GM12878 (cell line): Measurements from ENCODE around the gene TOP2A. TPM values are rescaled to one million over a fixed set of nuclear protein-coding genes. Genes with fewer than 3 reads are reported as not detected.

Experiments
- ATAC-seq: fragments of 200-7000 bp; cut with Tn5 transposase; 3 replicates; pipeline ENCODE4 v1.9.1; 2020; ENCODE audit warnings: mild to moderate bottlenecking, moderate library complexity
- BruUV-seq: library from RNA; stranded (reverse); fragments of 400-500 nt; replicated peaks from 2 replicates; lab custom pipeline; 2021; lab: Mats Ljungman, UMichigan
- CTCF ChIA-PET: fragments of 300-600 bp; sonication (Branson Sonifier 250); formaldehyde crosslinking; extraction: SDS; loops from one replicate; lab custom pipeline; 2021; ENCODE audit warnings: inconsistent platforms; lab: Yijun Ruan, JAX
- POLR2A ChIA-PET: fragments of 350-600 bp; formaldehyde crosslinking; extraction: SDS; loops from one replicate; lab custom pipeline; 2021; ENCODE audit warnings: inconsistent platforms; lab: Charles Lee
- RAD21 ChIA-PET: fragments of 300-600 bp; sonication (Branson Sonifier 250); formaldehyde crosslinking; loops from one replicate; lab custom pipeline; 2023; ENCODE audit warnings: antibody characterized with exemption; ENCODE audit not compliant: unreplicated experiment; lab: Charles Lee
- SMC1A ChIA-PET: fragments of 300-600 bp; sonication (Branson Sonifier 250); formaldehyde crosslinking; loops from one replicate; lab custom pipeline; 2023; ENCODE audit not compliant: unreplicated experiment, uncharacterized antibody; lab: Charles Lee
- DNase-seq: peaks from one replicate; pipeline ENCODE4 v3.0.0-alpha.2; 2011; ENCODE audit warnings: low read depth, low spot score
- FAIRE-seq: peaks from 3 replicates; lab custom pipeline; 2011; peaks lifted over from hg19 to GRCh38; lab: Jason Lieb, UNC
- H2AFZ ChIP-seq: 2 replicates; pipeline ENCODE4 v1.6.0; 2011; ENCODE audit warnings: low read depth, low read length, control low read depth; ENCODE audit not compliant: control insufficient read depth
- H3K27ac ChIP-seq: 2 replicates; pipeline ENCODE4 v1.5.1; 2011; ENCODE audit warnings: control low read depth; ENCODE audit not compliant: control insufficient read depth, insufficient read depth
- H3K27me3 ChIP-seq, 2 experiments: replicated peaks in 1 of 2; 2 replicates each; pipeline versions ENCODE4 v1.6.0 to v1.6.1; 2011; ENCODE audit warnings: low read length in 1 of 2; ENCODE audit not compliant: control insufficient read depth in 2 of 2, insufficient read depth in 2 of 2
- H3K36me3 ChIP-seq, 2 experiments: 2 replicates each; pipeline ENCODE4 v1.5.1; 2011; ENCODE audit warnings: low read length in 1 of 2; ENCODE audit not compliant: control insufficient read depth in 2 of 2, insufficient read depth in 2 of 2
- H3K4me1 ChIP-seq: 2 replicates; pipeline ENCODE4 v1.6.1; 2011; ENCODE audit warnings: mild to moderate bottlenecking, low read length, moderate library complexity, mixed read lengths; ENCODE audit not compliant: control insufficient read depth, insufficient read depth
- H3K4me2 ChIP-seq: 2 replicates; pipeline ENCODE4 v1.6.0; 2011; ENCODE audit warnings: control low read depth; ENCODE audit not compliant: control insufficient read depth, insufficient read depth
- H3K4me3 ChIP-seq: fragments of 200-600 bp; sonication (generic); 2 replicates; pipeline ENCODE4 v1.5.1; 2016
- H3K79me2 ChIP-seq: 2 replicates; pipeline ENCODE4 v1.6.0; 2011; ENCODE audit warnings: low read length; ENCODE audit not compliant: control insufficient read depth, insufficient read depth
- H3K9ac ChIP-seq: 2 replicates; pipeline ENCODE4 v1.8.0; 2011; ENCODE audit warnings: low read length, control low read depth, mixed read lengths; ENCODE audit not compliant: control insufficient read depth, insufficient read depth
- H3K9me3 ChIP-seq: replicated peaks from 3 replicates; pipeline ENCODE4 v1.5.1; 2011; ENCODE audit warnings: mild to moderate bottlenecking, low read length; ENCODE audit not compliant: control insufficient read depth, insufficient read depth
- H4K20me1 ChIP-seq: 2 replicates; pipeline ENCODE4 v1.6.0; 2011; ENCODE audit not compliant: control insufficient read depth, insufficient read depth
- BHLHE40 ChIP-seq, 2 experiments: fragments of 450-650 bp in 1 of 2; IDR thresholded peaks; 2 replicates each; pipeline ENCODE4 v1.6.1; 2011 to 2017; ENCODE audit warnings: low read depth in 2 of 2, borderline replicate concordance in 1 of 2, improper control_type of control experiment in 1 of 2, low read length in 1 of 2, mild to moderate bottlenecking in 1 of 2
- CREM ChIP-seq: IDR thresholded peaks from 2 replicates; pipeline ENCODE4 v1.6.1; 2014; ENCODE audit warnings: antibody characterized with exemption, low read depth
- FOXM1 ChIP-seq: IDR thresholded peaks from 2 replicates; pipeline ENCODE4 v1.6.1; 2012; ENCODE audit warnings: low read depth, mild to moderate bottlenecking, inconsistent platforms, low read length, moderate library complexity
- HDGF ChIP-seq: fragments of 450-650 bp; IDR thresholded peaks from 2 replicates; pipeline ENCODE4 v1.6.1; 2016; ENCODE audit warnings: antibody characterized with exemption
- IKZF2 ChIP-seq, 2 experiments: fragments of 450-650 bp; IDR thresholded peaks; 2 replicates each; pipeline ENCODE4 v1.6.1; 2017; ENCODE audit warnings: mild to moderate bottlenecking in 2 of 2, moderate library complexity in 2 of 2
- KAT2A ChIP-seq: conservative IDR thresholded peaks from 2 replicates; pipeline ENCODE4 v1.6.1; 2011; ENCODE audit warnings: low read depth, low read length; ENCODE audit not compliant: control insufficient read depth
- LARP7 ChIP-seq: fragments of 450-650 bp; IDR thresholded peaks from 2 replicates; pipeline ENCODE4 v1.6.1; 2017; ENCODE audit warnings: mild to moderate bottlenecking
- MYC ChIP-seq: IDR thresholded peaks from 2 replicates; pipeline ENCODE4 v1.6.1; 2011; ENCODE audit warnings: mild to moderate bottlenecking, low read length, moderate library complexity, inconsistent platforms; ENCODE audit not compliant: insufficient read depth, insufficient replicate concordance, insufficient read length, severe bottlenecking
- NR2C2 ChIP-seq: IDR thresholded peaks from 2 replicates; pipeline ENCODE4 v1.6.1; 2011; ENCODE audit warnings: borderline replicate concordance, low read depth; ENCODE audit not compliant: control insufficient read depth, insufficient read length
- RAD51 ChIP-seq: fragments of 450-650 bp; IDR thresholded peaks from 2 replicates; pipeline ENCODE4 v1.6.1; 2016; ENCODE audit warnings: moderate library complexity, mild to moderate bottlenecking, inconsistent platforms
- STAT1 ChIP-seq: fragments of 450-650 bp; conservative IDR thresholded peaks from 2 replicates; pipeline ENCODE4 v1.6.1; 2014; ENCODE audit warnings: antibody characterized with exemption, mild to moderate bottlenecking
- ZNF207 ChIP-seq: fragments of 450-650 bp; IDR thresholded peaks from 2 replicates; pipeline ENCODE4 v1.6.1; 2014; ENCODE audit warnings: antibody characterized with exemption, mild to moderate bottlenecking, borderline replicate concordance
- WGBS: methylation state at CpG from one replicate; pipeline ENCODE4 v1.1.6; 2016; ENCODE audit warnings: low lambda C conversion rate; ENCODE audit not compliant: insufficient replicate concordance, insufficient coverage; ENCODE audit errors: missing lambda C conversion rate; 5-methylcytosine and 5-hydroxymethylcytosine counted together
- in situ Hi-C: fragments of 300-500 bp; cut with MboI; formaldehyde crosslinking; loops from 9 replicates; pipeline ENCODE4 v1.14.3; 2018; ENCODE audit warnings: mixed read lengths
- intact Hi-C: fragments of 100-400 bp; cut with micrococcal nuclease; formaldehyde crosslinking; loops from one replicate; pipeline ENCODE4 v1.14.2; 2022; ENCODE audit not compliant: unreplicated experiment
- polyA plus RNA-seq, 11 experiments: library from polyadenylated mRNA; depleted of rRNA in 4 of 11; unstranded in 6 of 11; stranded (reverse) in 5 of 11; fragments of >200 nt; fragmentation: Nextera tagmentation in 4 of 11; fragmentation: Illumina TruSeq in 1 of 11; extraction: Ambion mirVana in 4 of 11; extraction: Trizol in 1 of 11; gene quantifications; 1 replicate in 1 of 11; 2 replicates in 10 of 11; pipeline versions ENCODE4 v1.2.1 to v1.2.3, GENCODE V29; 2011 to 2016; ENCODE audit warnings: inconsistent platforms in 2 of 11, missing spikeins in 2 of 11, low read depth in 1 of 11
- total RNA-seq, 4 experiments: library from RNA; depleted of rRNA in 3 of 4; stranded (reverse); fragments of >200 nt in 3 of 4; fragmentation: Illumina TruSeq in 1 of 4; extraction: Trizol in 1 of 4; gene quantifications; 2 replicates each; pipeline versions ENCODE4 v1.2.1 to v1.2.3, GENCODE V29; 2013 to 2021
- TF ChIP-seq, protein P1 (sequence below): IDR thresholded peaks from 2 replicates; pipeline ENCODE4 v1.6.1; 2011; ENCODE audit warnings: mild to moderate bottlenecking, low read depth, low read length, moderate library complexity; ENCODE audit not compliant: insufficient replicate concordance
- TF ChIP-seq, protein P2 (sequence below): fragments of 450-650 bp; IDR thresholded peaks from 2 replicates; pipeline ENCODE4 v1.6.1; 2018; ENCODE audit warnings: borderline replicate concordance, mild to moderate bottlenecking; ENCODE audit not compliant: partially characterized antibody
- TF ChIP-seq, protein P3 (sequence below): IDR thresholded peaks from 2 replicates; pipeline ENCODE4 v1.6.1; 2011; ENCODE audit warnings: low read depth, low read length, improper control_type of control experiment, borderline replicate concordance
- TF ChIP-seq, protein P4 (sequence below): IDR thresholded peaks from 2 replicates; pipeline ENCODE4 v1.6.1; 2011; ENCODE audit warnings: borderline replicate concordance, low read depth, mild to moderate bottlenecking, moderate library complexity, mixed read lengths, low read length; ENCODE audit not compliant: insufficient read depth; ENCODE audit errors: extremely low read length

TOP2A gene
- total and polyA plus RNA-seq, 10 of the 15 experiments (the other 5 are each of a cell fraction or from before 2014, with no cell fraction given): 117 to 275 (median 232) TPM

DNA sequence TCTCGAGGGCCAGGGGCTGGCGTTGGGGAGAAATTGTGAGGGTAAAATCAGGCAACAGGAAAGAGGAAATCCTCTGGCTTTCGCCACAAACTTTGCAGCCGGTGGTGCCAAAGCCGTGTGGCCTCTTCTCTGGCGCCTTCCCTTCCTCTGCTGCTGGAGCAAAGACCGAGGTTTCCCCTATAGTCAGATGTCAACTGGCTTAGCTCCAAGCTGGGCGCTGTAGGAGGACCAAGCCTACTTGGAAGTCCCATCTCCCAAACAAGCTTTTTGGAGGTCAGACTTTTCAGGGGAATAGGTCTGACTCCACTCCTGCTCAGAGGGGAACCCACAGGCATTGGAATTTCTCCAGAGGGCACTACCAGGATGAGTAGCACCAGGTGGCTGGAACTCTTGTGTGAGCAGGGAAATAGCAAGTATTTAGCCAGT is 30.5 kb upstream of the TOP2A start (continued):
- TF ChIP-seq, protein P1, sequence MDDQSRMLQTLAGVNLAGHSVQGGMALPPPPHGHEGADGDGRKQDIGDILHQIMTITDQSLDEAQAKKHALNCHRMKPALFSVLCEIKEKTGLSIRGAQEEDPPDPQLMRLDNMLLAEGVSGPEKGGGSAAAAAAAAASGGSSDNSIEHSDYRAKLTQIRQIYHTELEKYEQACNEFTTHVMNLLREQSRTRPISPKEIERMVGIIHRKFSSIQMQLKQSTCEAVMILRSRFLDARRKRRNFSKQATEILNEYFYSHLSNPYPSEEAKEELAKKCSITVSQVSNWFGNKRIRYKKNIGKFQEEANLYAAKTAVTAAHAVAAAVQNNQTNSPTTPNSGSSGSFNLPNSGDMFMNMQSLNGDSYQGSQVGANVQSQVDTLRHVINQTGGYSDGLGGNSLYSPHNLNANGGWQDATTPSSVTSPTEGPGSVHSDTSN: no peak
- TF ChIP-seq, protein P2, sequence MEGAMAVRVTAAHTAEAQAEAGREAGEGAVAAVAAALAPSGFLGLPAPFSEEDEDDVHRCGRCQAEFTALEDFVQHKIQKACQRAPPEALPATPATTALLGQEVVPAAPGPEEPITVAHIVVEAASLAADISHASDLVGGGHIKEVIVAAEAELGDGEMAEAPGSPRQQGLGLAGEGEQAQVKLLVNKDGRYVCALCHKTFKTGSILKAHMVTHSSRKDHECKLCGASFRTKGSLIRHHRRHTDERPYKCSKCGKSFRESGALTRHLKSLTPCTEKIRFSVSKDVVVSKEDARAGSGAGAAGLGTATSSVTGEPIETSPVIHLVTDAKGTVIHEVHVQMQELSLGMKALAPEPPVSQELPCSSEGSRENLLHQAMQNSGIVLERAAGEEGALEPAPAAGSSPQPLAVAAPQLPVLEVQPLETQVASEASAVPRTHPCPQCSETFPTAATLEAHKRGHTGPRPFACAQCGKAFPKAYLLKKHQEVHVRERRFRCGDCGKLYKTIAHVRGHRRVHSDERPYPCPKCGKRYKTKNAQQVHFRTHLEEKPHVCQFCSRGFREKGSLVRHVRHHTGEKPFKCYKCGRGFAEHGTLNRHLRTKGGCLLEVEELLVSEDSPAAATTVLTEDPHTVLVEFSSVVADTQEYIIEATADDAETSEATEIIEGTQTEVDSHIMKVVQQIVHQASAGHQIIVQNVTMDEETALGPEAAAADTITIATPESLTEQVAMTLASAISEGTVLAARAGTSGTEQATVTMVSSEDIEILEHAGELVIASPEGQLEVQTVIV: no peak
- no peak for TF ChIP-seq STAT1
- TF ChIP-seq CREM: no peak

DNA sequence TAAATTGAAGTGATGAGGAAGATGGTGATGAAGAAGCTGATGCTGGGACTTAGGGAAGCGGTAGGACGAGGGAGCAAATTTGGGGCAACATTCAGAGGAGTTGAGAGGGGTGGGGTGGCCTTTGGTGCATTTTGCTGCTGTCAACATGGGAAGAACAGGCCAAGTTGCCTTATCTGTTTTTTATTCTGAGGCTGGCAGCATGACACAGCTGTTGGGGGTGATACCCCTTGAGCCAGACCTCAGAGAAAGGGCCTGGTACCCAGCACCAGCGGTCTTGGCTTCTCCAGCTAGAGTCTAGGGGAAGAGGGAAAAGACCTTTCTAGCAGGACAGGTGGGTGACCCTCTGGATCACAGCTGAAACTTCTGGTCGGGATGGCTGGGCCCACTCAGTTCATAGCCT is 30.1 kb upstream of the TOP2A start:
- ChIA-PET CTCF (interaction anchor here (0.6 to 16.0 kb wide), 14 partner anchors 10 to 193 kb away, joined by 3 to 289 read pairs (median 6); partner anchors contain the start of genes GJD3 and TOP2A), RAD21 (interaction anchor here (0.7 to 16.1 kb wide), 8 partner anchors 29 to 168 kb away, joined by 3 to 175 read pairs (median 4); no protein-coding TSS in a partner anchor), SMC1A (interaction anchor here (0.7 to 3.1 kb wide), 10 partner anchors 24 to 158 kb away, joined by 3 to 14 read pairs (median 4); no protein-coding TSS in a partner anchor), POLR2A (interaction anchor here (0.7 to 1.8 kb wide), 4 partner anchors 9 to 177 kb away, joined by 3 to 5 read pairs (median 4); no protein-coding TSS in a partner anchor)
- H3K79me2 ChIP-seq: no peaks in the 10 kb centered on the region
- peaks cover 0 to 8% of the 10 kb centered on the region in 2 experiments; a peak in 1 of 4 replicates for H3K27me3 ChIP-seq
- ATAC-seq (no peak), FAIRE-seq (no peak), DNase-seq (no peak)
- H3K9ac ChIP-seq: no peak overlapping the region
- in situ Hi-C loops: loop anchor here (25.0 kb wide), 1 partner anchor 89 kb away; no protein-coding TSS in a partner anchor
- H3K27ac ChIP-seq: no peak overlapping the region
- intact Hi-C loops: no loop called here
- BruUV-seq: no TSS peak
- H3K4me2 ChIP-seq: no peak overlapping the region
- no peak for TF ChIP-seq HDGF
- TF ChIP-seq KAT2A: no peak
- no peak for TF ChIP-seq RAD51
- TF ChIP-seq LARP7: no peak
- TF ChIP-seq NR2C2: no peak
- TF ChIP-seq, protein P3, sequence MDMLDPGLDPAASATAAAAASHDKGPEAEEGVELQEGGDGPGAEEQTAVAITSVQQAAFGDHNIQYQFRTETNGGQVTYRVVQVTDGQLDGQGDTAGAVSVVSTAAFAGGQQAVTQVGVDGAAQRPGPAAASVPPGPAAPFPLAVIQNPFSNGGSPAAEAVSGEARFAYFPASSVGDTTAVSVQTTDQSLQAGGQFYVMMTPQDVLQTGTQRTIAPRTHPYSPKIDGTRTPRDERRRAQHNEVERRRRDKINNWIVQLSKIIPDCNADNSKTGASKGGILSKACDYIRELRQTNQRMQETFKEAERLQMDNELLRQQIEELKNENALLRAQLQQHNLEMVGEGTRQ: no peak
- no peak for TF ChIP-seq IKZF2 (IDR thresholded peaks at IDR 0.05)
- TF ChIP-seq FOXM1: no peak
- TF ChIP-seq ZNF207: no peak
- TF ChIP-seq, protein P4, sequence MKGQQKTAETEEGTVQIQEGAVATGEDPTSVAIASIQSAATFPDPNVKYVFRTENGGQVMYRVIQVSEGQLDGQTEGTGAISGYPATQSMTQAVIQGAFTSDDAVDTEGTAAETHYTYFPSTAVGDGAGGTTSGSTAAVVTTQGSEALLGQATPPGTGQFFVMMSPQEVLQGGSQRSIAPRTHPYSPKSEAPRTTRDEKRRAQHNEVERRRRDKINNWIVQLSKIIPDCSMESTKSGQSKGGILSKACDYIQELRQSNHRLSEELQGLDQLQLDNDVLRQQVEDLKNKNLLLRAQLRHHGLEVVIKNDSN: no peak
- TF ChIP-seq BHLHE40 (IDR thresholded peaks at IDR 0.05; ENCODE audit: borderline replicate concordance in 1 of 2, low read depth in 2 of 2, low read length in 1 of 2): no peak
- no peak for TF ChIP-seq MYC
- no peaks in the 10 kb centered on the region for H3K36me3 ChIP-seq
- peaks cover 19% of the 10 kb centered on the region for H3K4me1 ChIP-seq
- H4K20me1 ChIP-seq: no peaks in the 10 kb centered on the region
- H3K4me3 ChIP-seq: no peak overlapping the region
- no peaks in the 10 kb centered on the region for H3K9me3 ChIP-seq
- whole genome bisulfite sequencing: 45% methylated on average over 4 of the region's 4 CpGs
- no peak overlapping the region for H2AFZ ChIP-seq
